HepG2 (cell line): Measurements from ENCODE around the gene CCDC28A. TPM values are rescaled to one million over a fixed set of nuclear protein-coding genes. Genes with fewer than 3 reads are reported as not detected.

Source experiments
- ATAC-seq: fragments of 200-7000 bp; cut with Tn5 transposase; 3 replicates; pipeline ENCODE4 v1.9.1; 2020; ENCODE audit warnings: mild to moderate bottlenecking, moderate library complexity
- BruUV-seq: library from RNA; stranded (reverse); fragments of 400-500 nt; replicated peaks from 2 replicates; lab custom pipeline; 2021; lab: Mats Ljungman, UMichigan
- CTCF ChIA-PET: fragments of 300-600 bp; formaldehyde crosslinking; extraction: SDS; loops from one replicate; lab custom pipeline; 2021; ENCODE audit warnings: low total read pairs, inconsistent platforms, low intra/inter-chr PET ratio; lab: Yijun Ruan, JAX
- POLR2A ChIA-PET: fragments of 350-600 bp; sonication (Branson Sonifier 250); formaldehyde crosslinking; loops from one replicate; lab custom pipeline; 2020; ENCODE audit warnings: antibody characterized with exemption, inconsistent platforms; lab: Yijun Ruan, JAX
- DNase-seq: peaks from one replicate; pipeline ENCODE4 v3.0.0-alpha.2; 2015; ENCODE audit warnings: low spot score
- FAIRE-seq: peaks from 3 replicates; lab custom pipeline; 2011; peaks lifted over from hg19 to GRCh38; lab: Jason Lieb, UNC
- H2AFZ ChIP-seq: one replicate; pipeline ENCODE4 v1.6.1; 2011; ENCODE audit warnings: low read length, inconsistent platforms
- H3K27ac ChIP-seq: fragments of 300-600 bp; 3 replicates; pipeline ENCODE4 v1.8.0; 2011; ENCODE audit warnings: mixed run types, mild to moderate bottlenecking, mixed read lengths, low read length, inconsistent platforms; ENCODE audit not compliant: insufficient read depth; ENCODE audit errors: extremely low read length
- H3K27me3 ChIP-seq, 2 experiments: fragments of 200-600 bp in 1 of 2; 2 replicates in 1 of 2; 3 replicates in 1 of 2; pipeline versions ENCODE4 v1.6.0 to v1.8.0; 2011; ENCODE audit warnings: low read length in 2 of 2, mild to moderate bottlenecking in 2 of 2, moderate library complexity in 2 of 2, inconsistent platforms in 1 of 2; ENCODE audit not compliant: insufficient read depth in 2 of 2, control insufficient read depth in 1 of 2
- H3K36me3 ChIP-seq, 2 experiments: fragments of 200-600 bp in 1 of 2; replicated peaks in 1 of 2; 2 replicates in 1 of 2; 3 replicates in 1 of 2; pipeline versions ENCODE4 v1.5.1 to v1.8.0; 2011; ENCODE audit warnings: low read length in 2 of 2, inconsistent platforms in 1 of 2; ENCODE audit not compliant: insufficient read depth in 2 of 2, control insufficient read depth in 1 of 2
- H3K4me1 ChIP-seq: 2 replicates; pipeline ENCODE4 v1.5.1; 2012; ENCODE audit warnings: low read length, inconsistent platforms; ENCODE audit not compliant: insufficient read depth
- H3K4me2 ChIP-seq: 2 replicates; pipeline ENCODE4 v1.6.0; 2011; ENCODE audit warnings: low read depth, low read length, inconsistent platforms
- H3K4me3 ChIP-seq, 3 experiments: fragments of 200-600 bp in 1 of 3; sonication (generic), shearing (Covaris generic) in 1 of 3; replicated peaks in 1 of 3; 2 replicates each; pipeline ENCODE4 v1.5.1; 2011 to 2016; ENCODE audit warnings: low read length in 3 of 3, inconsistent platforms in 2 of 3, low read depth in 2 of 3, mild to moderate bottlenecking in 2 of 3, control low read depth in 1 of 3, mixed read lengths in 1 of 3; ENCODE audit not compliant: insufficient read depth in 1 of 3
- H3K79me2 ChIP-seq: one replicate; pipeline ENCODE4 v1.6.1; 2011; ENCODE audit warnings: low read length, inconsistent platforms; ENCODE audit not compliant: insufficient read depth
- H3K9ac ChIP-seq: 2 replicates; pipeline ENCODE4 v1.6.0; 2011; ENCODE audit warnings: mild to moderate bottlenecking, low read depth, low read length, inconsistent platforms; ENCODE audit not compliant: insufficient read depth
- H3K9me3 ChIP-seq: 2 replicates; pipeline ENCODE4 v1.5.1; 2012; ENCODE audit warnings: mild to moderate bottlenecking, low read length
- H4K20me1 ChIP-seq: 2 replicates; pipeline ENCODE4 v1.6.0; 2011; ENCODE audit warnings: inconsistent platforms, mild to moderate bottlenecking, low read length, moderate library complexity; ENCODE audit not compliant: insufficient read depth
- HOXA5 ChIP-seq: sonication (generic); formaldehyde crosslinking; IDR thresholded peaks from 2 replicates; pipeline ENCODE4 v1.4.0; 2020; ENCODE audit warnings: missing genetic modification reagents
- HOXA7 ChIP-seq: sonication (generic); formaldehyde crosslinking; IDR thresholded peaks from 2 replicates; pipeline ENCODE4 v1.8.1; 2022; ENCODE audit warnings: mild to moderate bottlenecking, missing genetic modification reagents, moderate library complexity
- IKZF1 ChIP-seq: fragments of 450-650 bp; IDR thresholded peaks from 2 replicates; pipeline ENCODE4 v1.7.1; 2016
- MEIS1 ChIP-seq: sonication (generic); formaldehyde crosslinking; IDR thresholded peaks from 2 replicates; pipeline ENCODE4 v1.9.0; 2021; ENCODE audit warnings: mild to moderate bottlenecking, missing genetic modification reagents, moderate library complexity, borderline replicate concordance
- NR2F1 ChIP-seq, 2 experiments: fragments of 450-650 bp in 1 of 2; formaldehyde crosslinking in 1 of 2; IDR thresholded peaks; 2 replicates each; pipeline versions ENCODE4 v1.5.0 to v1.6.1; 2016 to 2020; ENCODE audit warnings: mild to moderate bottlenecking in 1 of 2, missing compliant biosample characterization in 1 of 2, missing genetic modification reagents in 1 of 2, moderate library complexity in 1 of 2
- NRL ChIP-seq: sonication (generic); formaldehyde crosslinking; IDR thresholded peaks from 2 replicates; pipeline ENCODE4 v1.5.0; 2020; ENCODE audit warnings: missing genetic modification reagents, mild to moderate bottlenecking, moderate library complexity, borderline replicate concordance
- SMAD1 ChIP-seq: sonication (generic); formaldehyde crosslinking; IDR thresholded peaks from 2 replicates; pipeline ENCODE4 v1.4.0; 2020; ENCODE audit warnings: missing genetic modification reagents, low read depth, mild to moderate bottlenecking, borderline replicate concordance
- ZNF121 ChIP-seq: sonication (generic); formaldehyde crosslinking; IDR thresholded peaks from 2 replicates; pipeline ENCODE4 v1.5.0; 2020; ENCODE audit warnings: mild to moderate bottlenecking, missing genetic modification reagents
- ZNF17 ChIP-seq: sonication (generic); formaldehyde crosslinking; IDR thresholded peaks from 2 replicates; pipeline ENCODE4 v1.5.0; 2020; ENCODE audit warnings: mild to moderate bottlenecking, missing genetic modification reagents
- ZNF331 ChIP-seq: sonication (generic); formaldehyde crosslinking; IDR thresholded peaks from 2 replicates; pipeline ENCODE4 v1.4.0; 2020; ENCODE audit warnings: missing genetic modification reagents
- WGBS: methylation state at CpG from one replicate; pipeline ENCODE4 v1.1.6; 2017; ENCODE audit warnings: low lambda C conversion rate; 5-methylcytosine and 5-hydroxymethylcytosine counted together
- in situ Hi-C: cut with HindIII; loops from 2 replicates; pipeline ENCODE4 v1.10.0; 2017; ENCODE audit warnings: low pct_unique_long_range_greater_than_20kb; ENCODE audit not compliant: extremely low pct_ligation_motif_present
- intact Hi-C: fragments of 100-400 bp; cut with micrococcal nuclease; formaldehyde crosslinking; loops from one replicate; pipeline ENCODE4 v1.10.0; 2022; ENCODE audit not compliant: unreplicated experiment
- polyA plus RNA-seq, 8 experiments: library from polyadenylated mRNA; depleted of rRNA in 3 of 8; stranded (reverse) in 7 of 8; unstranded in 1 of 8; fragments of >200 nt; fragmentation: Illumina TruSeq in 4 of 8; extraction: Trizol in 4 of 8; gene quantifications; 2 replicates each; pipeline versions ENCODE4 v1.2.1 to v1.2.3, GENCODE V29; 2011 to 2016; ENCODE audit warnings: low read depth in 4 of 8, missing spikeins in 1 of 8, mixed read lengths in 1 of 8; ENCODE audit not compliant: insufficient read depth in 1 of 8
- total RNA-seq, 5 experiments: library from RNA; depleted of rRNA; stranded (reverse); fragments of >200 nt; fragmentation: Illumina TruSeq; extraction: Trizol; gene quantifications; 2 replicates each; pipeline ENCODE4 v1.2.3, GENCODE V29; 2016; ENCODE audit warnings: low read depth in 1 of 5
- TF ChIP-seq, protein P1 (sequence below): sonication (generic); formaldehyde crosslinking; IDR thresholded peaks from 2 replicates; pipeline ENCODE4 v1.8.0; 2022; ENCODE audit warnings: low read depth, missing genetic modification reagents
- TF ChIP-seq, protein P2 (sequence below): sonication (generic); formaldehyde crosslinking; conservative IDR thresholded peaks from 2 replicates; pipeline ENCODE4 v1.4.0; 2020; ENCODE audit warnings: missing genetic modification reagents

Gene CCDC28A
- total and polyA plus RNA-seq, 2 of the 13 experiments (the other 11 are each of a cell fraction or from before 2014, with no cell fraction given): 15.8 TPM

DNA sequence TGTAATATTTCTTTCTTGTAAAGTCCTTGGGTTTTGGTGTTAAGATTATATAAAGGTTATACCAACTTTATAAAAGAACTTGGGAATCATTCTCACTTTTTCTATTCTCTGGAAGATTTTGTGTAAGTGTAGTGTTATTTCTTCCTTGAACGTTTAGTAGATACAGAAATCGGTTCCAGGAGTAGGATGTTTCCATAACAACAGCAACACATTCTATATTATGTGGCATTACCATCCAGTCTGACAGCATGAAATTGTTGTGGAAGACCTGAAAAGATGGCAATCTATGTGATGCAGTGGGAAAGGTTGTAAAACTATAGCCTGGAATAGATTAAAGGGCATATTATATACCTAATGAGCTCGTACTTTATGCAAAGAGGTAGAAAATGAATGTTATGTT lies 36.1 kb downstream of the CCDC28A start:
- H3K79me2 ChIP-seq: no peaks in the 10 kb centered on the region
- FAIRE-seq: no peak
- in situ Hi-C loops: loop anchor here (10.0 kb wide), 1 partner anchor 555 kb away; no protein-coding TSS in a partner anchor
- H3K9ac ChIP-seq: no peak overlapping the region
- H3K27ac ChIP-seq: no peak overlapping the region
- H3K4me2 ChIP-seq: no peak overlapping the region
- no peaks in the 10 kb centered on the region for H3K36me3 ChIP-seq
- H2AFZ ChIP-seq: no peak overlapping the region
- ATAC-seq: no peak
- no peaks in the 10 kb centered on the region for H3K9me3 ChIP-seq
- H4K20me1 ChIP-seq: no peaks in the 10 kb centered on the region
- WGBS: 64% methylated on average over 3 of the region's 3 CpGs
- no peak overlapping the region for H3K4me3 ChIP-seq
- BruUV-seq: no TSS peak
- intact Hi-C loops: no loop called here
- ChIA-PET CTCF (no interaction called here), POLR2A (no interaction called here)
- no peaks in the 10 kb centered on the region for H3K27me3 ChIP-seq
- no peak for DNase-seq
- peaks cover 25% of the 10 kb centered on the region for H3K4me1 ChIP-seq
- no peak for TF ChIP-seq NR2F1 (CRISPR knock-in tag; IDR thresholded peaks at IDR 0.05)
- no peak for TF ChIP-seq HOXA5
- no peak for TF ChIP-seq IKZF1
- no peak for TF ChIP-seq ZNF121 (CRISPR knock-in tag)
- no peak for TF ChIP-seq ZNF17
- TF ChIP-seq ZNF331 (CRISPR knock-in tag): no peak

DNA sequence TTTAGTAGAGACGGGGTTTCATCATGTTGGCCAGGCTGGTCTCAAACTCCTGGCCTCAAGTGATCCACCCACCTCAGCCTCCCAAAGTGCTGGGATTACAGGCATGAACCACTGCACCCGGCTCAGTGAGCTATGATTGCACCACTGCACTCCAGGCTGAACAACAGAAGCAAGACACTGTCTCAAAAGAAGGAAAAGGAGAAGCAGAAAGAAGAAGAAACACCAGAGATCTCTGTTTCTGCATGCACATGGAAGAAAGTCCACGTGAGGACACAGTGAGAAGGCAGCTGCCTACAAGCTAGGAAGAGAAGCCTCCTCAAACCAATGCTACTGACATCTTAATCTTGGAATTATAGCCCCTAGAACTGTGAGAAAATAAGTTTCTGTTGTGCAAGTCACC lies 38.3 kb downstream of the CCDC28A start:
- H3K27ac ChIP-seq: no peak overlapping the region
- no peak overlapping the region for H3K4me3 ChIP-seq
- in situ Hi-C loops: loop anchor here (10.0 kb wide), 1 partner anchor 553 kb away; no protein-coding TSS in a partner anchor
- no peak overlapping the region for H3K9ac ChIP-seq
- FAIRE-seq (no peak), ATAC-seq (no peak), DNase-seq (no peak)
- H3K36me3 ChIP-seq: no peaks in the 10 kb centered on the region
- no peaks in the 10 kb centered on the region for H3K27me3 ChIP-seq
- 72% methylated on average over 3 of the region's 3 CpGs for WGBS
- peaks cover 39% of the 10 kb centered on the region for H3K4me1 ChIP-seq
- CTCF ChIA-PET: no interaction called here
- H3K4me2 ChIP-seq: no peak overlapping the region
- no peak overlapping the region for H2AFZ ChIP-seq
- H4K20me1 ChIP-seq: no peaks in the 10 kb centered on the region
- no TSS peak for BruUV-seq
- no peaks in the 10 kb centered on the region for H3K9me3 ChIP-seq
- intact Hi-C loops: no loop called here
- no peaks in the 10 kb centered on the region for H3K79me2 ChIP-seq
- POLR2A ChIA-PET: no interaction called here
- TF ChIP-seq HOXA7 (CRISPR knock-in tag) (no peak), MEIS1 (CRISPR knock-in tag) (no peak), NRL (CRISPR knock-in tag) (no peak), SMAD1 (CRISPR knock-in tag) (no peak)
- TF ChIP-seq, protein P1, sequence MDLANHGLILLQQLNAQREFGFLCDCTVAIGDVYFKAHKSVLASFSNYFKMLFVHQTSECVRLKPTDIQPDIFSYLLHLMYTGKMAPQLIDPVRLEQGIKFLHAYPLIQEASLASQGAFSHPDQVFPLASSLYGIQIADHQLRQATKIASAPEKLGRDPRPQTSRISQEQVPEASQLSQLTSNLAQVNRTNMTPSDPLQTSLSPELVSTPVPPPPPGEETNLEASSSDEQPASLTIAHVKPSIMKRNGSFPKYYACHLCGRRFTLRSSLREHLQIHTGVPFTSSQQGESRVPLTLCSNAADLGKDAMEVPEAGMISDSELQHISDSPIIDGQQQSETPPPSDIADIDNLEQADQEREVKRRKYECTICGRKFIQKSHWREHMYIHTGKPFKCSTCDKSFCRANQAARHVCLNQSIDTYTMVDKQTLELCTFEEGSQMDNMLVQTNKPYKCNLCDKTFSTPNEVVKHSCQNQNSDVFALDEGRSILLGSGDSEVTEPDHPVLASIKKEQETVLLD (CRISPR knock-in tag): no peak
- TF ChIP-seq, protein P2, sequence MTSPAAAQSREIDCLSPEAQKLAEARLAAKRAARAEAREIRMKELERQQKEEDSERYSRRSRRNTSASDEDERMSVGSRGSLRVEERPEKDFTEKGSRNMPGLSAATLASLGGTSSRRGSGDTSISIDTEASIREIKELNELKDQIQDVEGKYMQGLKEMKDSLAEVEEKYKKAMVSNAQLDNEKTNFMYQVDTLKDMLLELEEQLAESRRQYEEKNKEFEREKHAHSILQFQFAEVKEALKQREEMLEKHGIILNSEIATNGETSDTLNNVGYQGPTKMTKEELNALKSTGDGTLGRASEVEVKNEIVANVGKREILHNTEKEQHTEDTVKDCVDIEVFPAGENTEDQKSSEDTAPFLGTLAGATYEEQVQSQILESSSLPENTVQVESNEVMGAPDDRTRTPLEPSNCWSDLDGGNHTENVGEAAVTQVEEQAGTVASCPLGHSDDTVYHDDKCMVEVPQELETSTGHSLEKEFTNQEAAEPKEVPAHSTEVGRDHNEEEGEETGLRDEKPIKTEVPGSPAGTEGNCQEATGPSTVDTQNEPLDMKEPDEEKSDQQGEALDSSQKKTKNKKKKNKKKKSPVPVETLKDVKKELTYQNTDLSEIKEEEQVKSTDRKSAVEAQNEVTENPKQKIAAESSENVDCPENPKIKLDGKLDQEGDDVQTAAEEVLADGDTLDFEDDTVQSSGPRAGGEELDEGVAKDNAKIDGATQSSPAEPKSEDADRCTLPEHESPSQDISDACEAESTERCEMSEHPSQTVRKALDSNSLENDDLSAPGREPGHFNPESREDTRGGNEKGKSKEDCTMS (CRISPR knock-in tag): no peak
